B cell (primary cell): ENCODE results near the gene KIF13A.

Source experiments
- CTCF ChIP-seq: fragments of 200-600 bp; IDR thresholded peaks from one replicate; pipeline ENCODE4 v1.8.0; 2022; ENCODE audit warnings: antibody characterized with exemption, mild to moderate bottlenecking
- EZH2 ChIP-seq: IDR thresholded peaks from 2 replicates; pipeline ENCODE4 v1.6.1; 2012; ENCODE audit warnings: borderline replicate concordance, low read depth, mild to moderate bottlenecking, moderate library complexity, low read length; ENCODE audit not compliant: insufficient read depth, poor library complexity, severe bottlenecking

GRCh38 chr6:17870300-17871188 is 116.9 kb downstream of the KIF13A start:
- TF ChIP-seq CTCF = no peak
- TF ChIP-seq EZH2 = no peak
